SKM-1 (cell line): ENCODE data around the gene FRMD4A.
"Not testable (repeated sequence)": the region's sequence is repeated elsewhere in the genome, so short reads cannot be mapped to it uniquely, and the experiment has no call there.

ENCODE experiments used
- DNase-seq: peaks from one replicate; lab custom pipeline; 2025; ENCODE audit not compliant: unreplicated experiment; lab: John Stamatoyannopoulos, UW

FRMD4A gene

DNA sequence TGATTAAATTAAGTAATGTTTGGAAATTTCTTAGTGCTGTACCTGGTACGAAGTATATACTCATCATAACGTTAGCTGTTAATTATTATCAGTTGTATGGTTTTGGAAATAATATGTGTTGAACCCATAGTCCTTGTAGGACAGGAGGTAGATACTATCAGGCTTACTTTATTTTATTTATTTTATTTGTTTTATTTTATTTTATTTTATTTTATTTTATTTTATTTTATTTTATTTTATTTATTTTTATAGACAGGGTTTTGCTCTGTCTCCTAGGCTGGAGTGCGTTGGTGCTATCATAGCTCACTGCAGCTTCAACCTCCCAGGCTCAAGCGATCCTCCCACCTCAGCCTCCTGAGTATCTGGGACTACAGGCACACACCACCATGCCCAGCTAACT lies 465.5 kb downstream of the FRMD4A start:
- not testable (repeated sequence) for DNase-seq

GRCh38 chr10:13862546-13863233 lies 468.0 kb downstream of the FRMD4A start:
- DNase-seq: no peak

- DNase-seq: no peak
These were observed 469.8 kb downstream of the FRMD4A start for GRCh38 chr10:13860886-13861285.

DNA sequence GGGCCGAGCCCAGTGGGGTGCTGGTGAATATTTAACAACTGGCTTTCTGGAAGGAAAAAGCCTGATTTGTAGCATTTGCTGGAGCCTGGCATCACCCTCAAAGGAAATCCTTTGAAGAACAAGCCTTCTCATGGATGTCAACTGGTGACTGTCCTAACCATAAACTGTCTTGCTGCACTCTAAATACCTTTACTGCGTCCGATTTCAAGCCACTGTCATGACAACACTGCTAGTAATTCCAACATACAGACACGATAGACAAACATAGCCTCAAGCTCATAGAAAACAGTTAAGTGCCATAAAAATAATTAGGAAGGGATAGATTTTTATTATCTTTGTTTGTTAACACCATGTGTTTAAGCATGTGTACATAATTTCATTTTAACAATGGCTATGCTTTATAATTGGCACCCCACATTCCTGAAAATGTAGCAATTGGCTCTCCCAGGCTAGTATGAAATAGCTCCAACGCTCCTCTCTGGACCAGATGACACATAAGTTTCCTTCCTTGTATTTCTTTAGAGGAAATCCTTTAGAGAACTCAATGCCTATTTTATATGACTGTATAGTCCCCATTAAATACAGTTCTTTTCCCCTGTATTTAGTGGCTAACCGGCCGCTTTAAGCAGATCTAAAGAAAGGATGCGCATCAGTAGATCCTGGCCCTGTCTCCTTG lies 470.6 kb downstream of the FRMD4A start:
- no peak for DNase-seq

DNA sequence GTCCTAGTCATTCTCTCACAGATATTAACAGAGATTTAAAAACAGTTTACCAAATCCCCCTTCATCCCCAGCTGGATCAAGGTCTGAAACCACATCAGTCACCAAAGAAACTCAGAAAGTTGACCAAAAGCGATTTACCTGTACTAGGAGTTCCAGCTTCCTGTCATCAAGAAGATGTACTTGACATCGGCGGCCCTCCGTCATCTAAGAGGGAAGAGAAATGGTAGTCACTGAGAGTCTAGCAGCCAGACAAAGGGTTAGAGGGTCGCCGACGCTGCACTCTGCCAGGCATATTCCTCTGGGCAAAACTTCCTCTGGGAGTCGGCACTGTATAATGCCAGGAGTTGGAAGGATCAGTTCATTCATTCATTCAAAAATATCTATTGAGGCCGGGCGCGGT lies 472.0 kb downstream of the FRMD4A start:
- DNase-seq: no peak

DNA sequence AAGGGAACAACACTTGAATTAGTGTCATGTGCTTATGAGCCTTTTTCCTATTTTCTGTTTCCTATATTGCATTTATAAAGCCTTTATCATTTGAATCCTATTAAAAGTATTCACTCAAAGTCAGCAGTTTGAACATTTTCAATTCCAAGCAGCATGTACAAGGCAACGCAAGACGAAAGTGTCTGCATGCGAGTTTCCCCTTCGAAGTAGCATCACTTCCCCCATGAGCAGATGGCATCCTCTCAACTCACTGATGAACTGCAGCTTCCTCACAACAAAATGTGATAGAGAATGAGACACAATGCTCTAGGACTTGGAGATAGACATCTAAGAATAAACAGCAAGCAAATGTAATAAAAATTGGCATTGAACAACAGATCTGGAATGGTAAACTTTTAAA lies 473.3 kb downstream of the FRMD4A start:
- DNase-seq: no peak

GRCh38 chr10:13853854-13854253 lies 476.9 kb downstream of the FRMD4A start:
- no peak for DNase-seq

GRCh38 chr10:13852872-13853271 lies 477.9 kb downstream of the FRMD4A start:
- no peak for DNase-seq

GRCh38 chr10:13851906-13852305 lies 478.8 kb downstream of the FRMD4A start:
- no peak for DNase-seq

DNA sequence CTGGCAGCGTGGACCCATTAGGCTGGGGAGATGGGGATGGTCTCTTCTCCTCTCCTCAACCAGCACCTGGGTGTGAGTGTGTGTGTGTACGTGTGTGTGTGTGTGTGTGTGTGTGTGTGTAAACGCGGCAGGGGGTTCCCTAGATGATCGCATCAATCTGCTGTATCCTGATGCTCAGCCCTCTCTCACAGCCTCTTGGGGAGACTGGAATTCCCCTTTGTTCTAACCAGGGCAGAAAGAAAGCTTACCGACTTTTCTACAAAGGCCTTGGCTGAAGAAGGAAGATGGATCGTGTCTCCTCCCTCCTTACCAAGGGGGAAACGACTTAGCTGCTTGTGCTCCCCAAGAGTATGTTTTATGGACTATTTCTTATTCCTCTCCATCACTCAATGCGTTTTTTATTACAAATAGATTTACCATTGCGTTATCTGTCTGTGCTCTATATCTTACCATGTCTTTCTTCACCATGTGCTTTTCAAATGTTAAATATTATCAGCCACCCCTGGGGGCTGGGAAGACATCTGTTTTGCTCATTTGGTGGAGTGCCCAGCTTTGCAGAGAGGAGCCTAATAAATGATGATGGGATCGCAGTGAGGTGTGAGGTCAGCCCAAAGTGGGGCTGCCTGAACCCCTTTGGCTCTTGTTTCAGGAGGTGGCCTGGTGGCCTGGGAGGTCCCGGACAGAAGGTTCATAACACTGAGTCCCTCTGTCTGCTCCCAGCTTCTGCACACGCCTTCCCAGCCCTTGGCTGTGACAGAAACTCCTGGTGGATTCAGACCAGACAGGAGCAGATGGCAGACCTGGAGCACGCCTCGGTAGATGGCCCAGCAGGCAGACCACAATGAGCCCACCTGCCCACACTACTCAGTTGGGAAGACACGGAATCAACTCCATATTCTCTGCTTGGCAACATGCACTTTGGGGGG lies 481.9 kb downstream of the FRMD4A start:
- no peak for DNase-seq

- DNase-seq: no peak
These were observed 483.5 kb downstream of the FRMD4A start for GRCh38 chr10:13847201-13847631.

GRCh38 chr10:13845897-13846296 lies 484.8 kb downstream of the FRMD4A start:
- no peak for DNase-seq

DNA sequence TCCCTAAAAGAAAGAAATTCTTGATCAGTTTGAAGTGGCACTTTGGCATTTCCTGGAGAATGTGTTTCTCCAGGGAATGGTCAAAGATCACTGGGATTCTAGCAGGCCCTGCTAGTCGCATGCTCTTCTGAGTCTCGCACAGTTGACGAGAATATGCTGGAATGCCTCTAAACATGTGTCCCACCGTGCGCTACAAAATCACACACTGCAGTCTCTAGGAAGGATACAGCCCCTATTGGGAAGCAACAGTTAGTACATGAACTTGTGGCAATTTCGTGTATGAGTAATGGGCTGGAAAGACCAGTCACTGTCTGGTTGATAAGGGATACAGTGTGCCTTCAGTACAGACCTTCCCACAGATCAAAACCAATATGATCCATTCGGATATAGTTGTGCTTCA lies 486.1 kb downstream of the FRMD4A start:
- no peak for DNase-seq

GRCh38 chr10:13842117-13842516 lies 488.6 kb downstream of the FRMD4A start:
- DNase-seq: no peak

- DNase-seq: no peak
These were observed 490.7 kb downstream of the FRMD4A start for GRCh38 chr10:13840036-13840435.

- DNase-seq: no peak
These were observed 491.2 kb downstream of the FRMD4A start for GRCh38 chr10:13839430-13839990.

DNA sequence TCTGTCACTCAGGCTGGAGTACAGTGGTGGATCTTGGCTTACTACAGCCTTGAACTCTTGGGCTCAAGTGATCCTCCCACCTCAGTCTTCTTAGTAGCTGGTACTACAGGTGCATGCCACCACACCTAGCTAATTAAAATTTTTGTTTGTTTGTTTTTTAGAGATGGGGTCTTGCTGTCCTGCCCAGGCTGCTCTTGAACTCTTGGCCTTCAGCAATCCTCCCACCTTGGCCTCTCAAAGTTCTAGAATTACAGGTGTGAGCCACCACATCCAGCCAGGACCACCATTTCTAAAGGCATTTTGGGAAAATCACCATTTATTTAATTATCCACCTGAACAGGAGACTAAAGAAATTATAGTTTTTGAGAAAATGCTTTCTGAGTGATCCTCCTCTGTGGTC lies 491.7 kb downstream of the FRMD4A start:
- no peak for DNase-seq

DNA sequence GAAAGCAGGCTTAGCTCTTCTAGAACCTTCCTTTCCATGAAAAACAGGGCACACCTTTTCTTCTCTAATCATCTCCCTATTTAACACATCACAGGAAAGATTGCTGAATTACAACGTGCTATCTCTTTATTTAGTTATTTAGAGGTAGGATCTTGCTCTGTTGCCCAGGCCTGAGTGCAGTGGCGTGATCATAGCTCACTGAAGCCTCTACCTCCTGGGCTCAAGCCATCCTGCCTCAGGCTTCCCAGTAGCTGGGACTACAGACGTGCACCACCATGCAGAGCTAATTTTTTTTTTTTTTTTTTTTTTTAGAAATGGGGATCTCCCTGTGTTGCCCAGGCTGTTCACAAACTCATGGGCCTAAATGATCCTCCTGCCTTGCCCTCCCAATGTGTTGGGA lies 492.8 kb downstream of the FRMD4A start:
- DNase-seq: no peak

DNA sequence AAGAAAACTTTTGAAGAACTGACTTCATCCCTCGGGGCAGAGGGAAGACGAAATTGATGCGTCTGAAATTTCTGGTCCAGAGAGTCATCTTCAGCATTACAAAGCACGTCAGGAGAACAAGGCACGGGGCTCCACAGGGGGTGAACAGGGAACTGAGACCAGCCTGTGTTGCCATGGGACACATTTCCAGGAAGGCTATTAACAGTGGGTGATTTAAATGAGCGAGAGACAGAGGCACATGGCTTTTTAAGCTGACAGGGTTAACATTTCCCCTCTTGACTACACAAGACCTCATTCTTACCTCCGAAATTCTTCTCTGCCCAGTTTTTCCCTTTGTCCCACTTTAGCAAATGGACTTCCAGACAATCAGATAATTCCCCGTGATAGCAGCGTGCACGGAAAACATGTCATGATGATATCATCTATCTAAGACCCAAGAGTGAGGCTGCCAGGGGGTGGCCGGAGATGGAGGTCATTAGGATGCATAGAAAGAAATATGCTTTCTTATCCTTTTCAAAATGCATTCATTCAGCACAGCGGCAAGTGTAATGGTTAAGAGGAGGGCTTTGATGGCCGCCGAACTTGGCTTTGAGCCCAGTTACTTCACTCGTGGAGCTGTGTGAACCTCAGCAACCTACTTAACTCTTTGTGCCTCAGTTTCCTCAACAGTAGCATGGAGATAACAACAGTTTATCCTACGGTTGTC lies 496.0 kb downstream of the FRMD4A start:
- DNase-seq: no peak

DNA sequence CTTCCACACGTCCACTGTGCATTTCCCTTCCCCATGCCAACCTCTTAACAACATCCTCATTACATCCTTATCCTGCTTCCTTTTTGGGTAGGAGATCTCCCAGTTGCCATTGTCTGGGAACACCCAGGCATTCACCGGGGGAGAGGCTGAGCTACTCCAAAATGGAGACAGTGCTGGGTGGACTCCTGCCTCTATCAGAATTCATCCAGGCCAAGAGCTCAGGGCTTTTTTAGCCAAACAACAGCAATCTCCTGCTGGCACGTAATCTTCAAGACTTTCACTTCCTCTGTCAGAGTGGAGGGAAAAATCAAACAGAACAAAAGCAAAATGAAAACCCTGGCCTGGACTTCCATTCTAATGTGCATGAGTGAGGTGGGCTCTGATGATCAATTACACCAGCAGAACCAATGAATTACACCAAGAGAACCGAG lies 499.0 kb downstream of the FRMD4A start:
- no peak for DNase-seq

DNA sequence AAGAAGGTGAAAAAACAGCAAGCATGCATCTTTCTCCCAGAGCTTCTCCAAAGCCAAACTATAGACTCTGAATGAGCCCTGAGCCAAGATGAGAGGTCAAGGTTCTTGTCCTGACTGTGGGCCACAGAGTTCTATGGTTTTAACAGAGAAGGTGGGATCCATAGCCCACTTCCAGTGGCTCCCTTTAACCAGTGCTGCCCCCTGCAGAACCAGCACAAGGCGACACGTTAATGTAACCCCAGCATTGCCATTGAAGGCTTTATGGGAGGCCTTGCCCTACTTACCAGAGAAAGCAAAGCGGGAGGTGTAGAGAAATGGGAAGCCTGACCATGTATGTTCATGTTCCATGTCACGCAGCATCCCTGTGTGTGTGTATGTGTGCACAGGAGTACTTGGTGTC lies 500.3 kb downstream of the FRMD4A start:
- no peak for DNase-seq
